AG09319 (cell line): Measurements from ENCODE around the gene LYVE1.

Source experiments
- DNase-seq: peaks from one replicate; pipeline ENCODE4 v3.0.0-alpha.2; 2010; ENCODE audit warnings: low read depth; ENCODE audit errors: extremely low read depth
- TF ChIP-seq, protein P1 (sequence below): IDR thresholded peaks from 2 replicates; pipeline ENCODE4 v1.5.1; 2011; ENCODE audit warnings: low read depth, mild to moderate bottlenecking, inconsistent platforms, low read length, moderate library complexity

The LYVE1 gene

DNA sequence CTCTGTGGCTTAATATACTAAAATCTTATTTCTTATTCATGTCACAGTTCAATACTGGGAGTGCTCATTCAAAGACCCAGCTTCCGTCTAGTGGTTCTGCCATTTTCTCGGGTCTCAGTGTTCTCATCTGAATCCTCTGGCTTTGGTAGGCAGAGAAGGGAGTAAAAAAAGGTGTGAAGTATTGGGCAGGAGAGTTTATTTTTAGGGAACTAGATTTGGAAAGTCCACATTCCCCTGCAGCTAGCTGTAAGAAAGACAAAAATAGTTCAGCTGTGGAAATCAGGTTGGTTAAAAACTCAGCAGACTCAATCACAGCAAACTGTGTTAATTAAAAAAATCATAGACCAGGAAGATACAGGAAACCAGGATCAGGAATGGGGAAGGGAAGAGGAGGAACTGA, 4.1 kb upstream of the LYVE1 start:
- TF ChIP-seq, protein P1, sequence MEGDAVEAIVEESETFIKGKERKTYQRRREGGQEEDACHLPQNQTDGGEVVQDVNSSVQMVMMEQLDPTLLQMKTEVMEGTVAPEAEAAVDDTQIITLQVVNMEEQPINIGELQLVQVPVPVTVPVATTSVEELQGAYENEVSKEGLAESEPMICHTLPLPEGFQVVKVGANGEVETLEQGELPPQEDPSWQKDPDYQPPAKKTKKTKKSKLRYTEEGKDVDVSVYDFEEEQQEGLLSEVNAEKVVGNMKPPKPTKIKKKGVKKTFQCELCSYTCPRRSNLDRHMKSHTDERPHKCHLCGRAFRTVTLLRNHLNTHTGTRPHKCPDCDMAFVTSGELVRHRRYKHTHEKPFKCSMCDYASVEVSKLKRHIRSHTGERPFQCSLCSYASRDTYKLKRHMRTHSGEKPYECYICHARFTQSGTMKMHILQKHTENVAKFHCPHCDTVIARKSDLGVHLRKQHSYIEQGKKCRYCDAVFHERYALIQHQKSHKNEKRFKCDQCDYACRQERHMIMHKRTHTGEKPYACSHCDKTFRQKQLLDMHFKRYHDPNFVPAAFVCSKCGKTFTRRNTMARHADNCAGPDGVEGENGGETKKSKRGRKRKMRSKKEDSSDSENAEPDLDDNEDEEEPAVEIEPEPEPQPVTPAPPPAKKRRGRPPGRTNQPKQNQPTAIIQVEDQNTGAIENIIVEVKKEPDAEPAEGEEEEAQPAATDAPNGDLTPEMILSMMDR, result no peak
- DNase-seq, result no peak

DNA sequence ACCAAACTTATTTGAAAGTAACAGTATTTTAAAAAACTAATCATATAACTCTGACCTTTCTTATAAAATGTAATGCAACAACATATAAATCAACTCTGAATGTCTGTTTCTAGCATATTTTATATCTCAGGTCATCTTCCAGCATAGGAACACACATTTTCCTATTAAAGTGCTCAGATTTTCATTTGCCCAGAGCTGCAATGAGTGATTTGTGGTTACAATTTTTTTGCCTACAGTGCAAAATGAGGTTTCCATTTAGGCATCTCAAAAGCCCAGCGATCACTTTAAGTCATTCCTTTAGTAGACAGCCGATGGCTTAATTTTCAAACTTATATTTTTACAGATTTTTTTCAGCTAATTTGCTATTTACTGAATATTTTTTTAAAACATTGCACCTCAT, 1.0 kb downstream of the LYVE1 start:
- no peak for DNase-seq
- TF ChIP-seq, protein P1, result no peak

DNA sequence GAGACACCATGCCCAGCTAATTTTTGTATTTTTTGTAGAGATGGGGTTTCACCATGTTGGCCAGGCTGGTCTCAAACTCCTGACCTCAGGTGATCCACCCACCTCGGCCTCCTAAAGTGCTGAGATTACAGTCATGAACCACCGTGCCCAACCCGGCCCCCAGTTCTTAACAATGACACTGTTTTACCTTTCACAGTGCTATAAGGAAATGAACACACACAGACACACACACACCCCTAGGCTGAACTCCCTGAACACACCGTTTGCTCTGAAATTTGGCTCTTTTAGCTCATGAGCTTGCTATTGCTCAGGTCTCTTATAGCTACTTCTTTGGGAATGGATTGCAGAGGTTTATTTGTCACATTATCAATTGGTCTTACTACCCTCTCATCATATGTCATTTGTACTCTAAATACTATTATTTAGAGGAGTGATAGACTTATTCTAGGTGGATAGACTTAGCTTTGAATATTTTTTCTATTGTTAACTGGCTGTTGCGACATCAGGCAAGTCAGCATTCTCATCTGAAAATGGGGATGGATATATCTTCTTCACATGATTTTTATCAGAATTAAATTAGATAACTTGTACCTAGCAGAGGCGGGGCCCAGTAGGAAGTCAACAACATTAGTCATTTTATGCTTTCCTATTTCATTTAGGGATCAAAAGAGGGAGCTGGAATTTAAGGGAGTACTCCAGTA, 2.1 kb downstream of the LYVE1 start:
- TF ChIP-seq, protein P1, result no peak

DNA sequence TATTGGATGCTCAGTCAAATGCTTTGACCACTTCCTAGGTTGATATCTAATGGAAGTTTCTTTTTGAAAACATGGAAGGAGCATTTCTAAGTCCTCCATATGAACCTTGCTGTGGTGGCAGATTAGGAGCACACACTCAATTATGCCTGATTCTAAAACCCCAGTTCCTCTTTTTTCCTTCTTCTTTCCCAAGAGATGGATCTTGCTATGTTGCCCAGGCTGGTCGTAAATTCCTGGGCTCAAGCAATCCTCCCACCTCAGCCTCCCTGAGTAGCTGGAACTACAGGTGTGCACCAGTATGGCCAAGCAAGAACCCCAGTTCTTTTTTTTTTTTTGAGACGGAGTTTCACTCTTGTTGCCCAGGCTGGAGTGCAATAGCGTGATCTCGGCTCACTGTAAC, 3.0 kb downstream of the LYVE1 start:
- TF ChIP-seq, protein P1, result no peak
- DNase-seq, result no peak

More for the DNA sequence above, 2.1 kb downstream of the LYVE1 start:
- no peak for DNase-seq

DNA sequence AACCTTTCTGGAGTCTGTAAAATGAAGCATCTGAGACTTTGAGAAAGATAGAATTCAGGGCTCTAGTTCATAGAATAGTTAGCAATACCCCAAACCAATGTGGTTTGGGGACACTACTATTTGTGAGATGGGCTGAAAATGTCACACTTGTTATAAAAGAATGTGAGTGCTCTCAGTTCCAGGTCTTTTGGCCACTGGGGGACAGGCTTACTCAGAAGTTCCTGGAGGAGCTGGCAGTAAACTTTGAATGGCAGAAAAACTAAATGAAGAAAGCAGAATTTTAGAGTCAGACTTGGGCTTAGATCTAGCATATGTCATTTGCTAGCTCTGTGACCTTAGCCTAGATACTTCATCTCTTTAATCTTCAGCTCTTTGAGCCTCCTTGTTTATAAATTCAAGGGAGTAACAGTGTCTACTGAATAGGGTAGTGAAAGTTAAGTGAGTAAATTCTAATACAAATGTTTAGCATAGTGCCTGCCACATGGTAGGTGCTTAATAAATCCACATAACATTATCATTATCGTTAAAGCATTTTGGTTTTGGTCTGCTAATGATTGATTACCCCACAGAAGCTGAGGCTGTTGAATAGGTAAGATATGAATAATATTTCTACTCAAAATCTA, 3.7 kb downstream of the LYVE1 start:
- no peak for DNase-seq
- TF ChIP-seq, protein P1, result peak; percentile 55

DNA sequence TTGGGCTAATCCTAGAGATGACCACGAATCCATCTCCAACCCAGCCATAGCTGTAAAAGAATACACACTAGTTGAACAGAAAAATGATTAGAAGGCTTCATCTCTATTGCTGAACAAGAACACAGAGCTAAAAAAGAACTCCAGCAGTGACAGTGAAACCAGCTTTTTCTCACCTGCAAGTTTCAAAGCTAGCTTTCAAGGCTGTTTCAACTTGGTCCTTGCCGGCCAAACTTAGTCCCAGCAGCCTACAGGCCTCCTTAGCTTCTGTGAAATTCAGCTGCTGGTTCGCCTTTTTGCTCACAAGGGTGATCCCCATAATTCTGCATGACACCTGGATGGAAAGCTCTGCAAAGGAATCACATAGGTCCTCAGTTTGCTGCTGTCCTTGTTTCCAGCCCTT, 4.4 kb downstream of the LYVE1 start:
- DNase-seq, result no peak
- TF ChIP-seq, protein P1, result no peak

DNA sequence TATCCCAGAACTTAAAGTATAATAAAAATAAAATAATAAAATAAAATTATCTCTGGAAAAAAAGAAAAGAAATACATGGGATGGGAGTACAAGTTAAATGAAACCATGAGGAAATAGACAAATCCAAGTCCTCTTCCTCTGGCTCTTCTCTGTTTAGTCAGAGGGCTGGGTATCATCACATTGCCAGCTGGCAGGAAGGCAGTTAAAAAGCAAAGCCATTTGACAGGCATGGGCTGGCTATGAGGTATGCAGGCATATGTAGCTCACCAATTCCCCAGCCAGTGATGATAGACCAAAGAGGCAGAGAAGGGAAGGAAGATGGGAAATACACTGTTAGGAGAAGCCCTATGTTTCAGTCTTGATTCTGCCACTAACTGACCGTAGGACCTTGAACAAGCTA, 6.5 kb downstream of the LYVE1 start:
- TF ChIP-seq, protein P1, result no peak
- DNase-seq, result no peak
